OCI-LY1 (cell line): Measurements from ENCODE around the gene KDM2A.
"Not testable (repeated sequence)": the region's sequence is repeated elsewhere in the genome, so short reads cannot be mapped to it uniquely, and the experiment has no call there.

Experiments used
- H2AFZ ChIP-seq: fragments of 200-600 bp; sonication (generic), shearing (Covaris generic); 2 replicates; pipeline ENCODE4 v1.6.0; 2014; ENCODE audit warnings: antibody characterized with exemption, mild to moderate bottlenecking, low read length
- H3F3A ChIP-seq: fragments of 200-600 bp; sonication (generic), shearing (Covaris generic); 2 replicates; pipeline ENCODE4 v1.6.0; 2014; ENCODE audit warnings: mild to moderate bottlenecking, antibody characterized with exemption, low read length, moderate library complexity; ENCODE audit not compliant: insufficient read depth
- H3K27ac ChIP-seq: fragments of 200-600 bp; sonication (generic); 2 replicates; pipeline ENCODE4 v1.5.1; 2014; ENCODE audit warnings: low read length, mixed run types, mild to moderate bottlenecking, low read depth; ENCODE audit not compliant: poor library complexity, severe bottlenecking
- H3K27me3 ChIP-seq: fragments of 200-600 bp; sonication (generic); 2 replicates; pipeline ENCODE4 v1.6.0; 2014; ENCODE audit warnings: antibody characterized with exemption, mild to moderate bottlenecking, low read length, moderate library complexity; ENCODE audit not compliant: insufficient read depth
- H3K36me3 ChIP-seq: fragments of 200-600 bp; sonication (generic); 2 replicates; pipeline ENCODE4 v1.6.1; 2014; ENCODE audit warnings: mild to moderate bottlenecking, antibody characterized with exemption, low read length, moderate library complexity, mixed read lengths; ENCODE audit not compliant: insufficient read depth
- H3K4me1 ChIP-seq: fragments of 200-600 bp; sonication (generic); 2 replicates; pipeline ENCODE4 v1.5.1; 2014; ENCODE audit warnings: mild to moderate bottlenecking, low read length, moderate library complexity; ENCODE audit not compliant: insufficient read depth, severe bottlenecking
- H3K4me2 ChIP-seq: fragments of 200-600 bp; sonication (generic), shearing (Covaris generic); 2 replicates; pipeline ENCODE4 v1.6.1; 2014; ENCODE audit warnings: low read length
- H3K4me3 ChIP-seq: fragments of 200-600 bp; sonication (generic); 2 replicates; pipeline ENCODE4 v1.5.1; 2014; ENCODE audit warnings: low read length, low read depth, mild to moderate bottlenecking, mixed read lengths; ENCODE audit not compliant: poor library complexity, severe bottlenecking
- H3K79me2 ChIP-seq: fragments of 200-600 bp; shearing (Covaris generic); 2 replicates; pipeline ENCODE4 v1.6.1; 2016; ENCODE audit warnings: mixed run types, low read length, mixed read lengths; ENCODE audit not compliant: insufficient read depth
- H3K9ac ChIP-seq: fragments of 200-600 bp; sonication (generic), shearing (Covaris generic); 2 replicates; pipeline ENCODE4 v1.6.1; 2014; ENCODE audit warnings: mild to moderate bottlenecking, low read length, mixed read lengths
- H3K9me2 ChIP-seq: fragments of 200-600 bp; sonication (generic), shearing (Covaris generic); 2 replicates; pipeline ENCODE4 v1.6.1; 2014; ENCODE audit warnings: low read depth, mild to moderate bottlenecking, low read length, mixed read lengths
- H3K9me3 ChIP-seq: fragments of 200-600 bp; shearing (Covaris generic); 2 replicates; pipeline ENCODE4 v1.6.1; 2014; ENCODE audit warnings: low read length, mixed read lengths
- H4K20me1 ChIP-seq: fragments of 200-600 bp; sonication (generic), shearing (Covaris generic); 2 replicates; pipeline ENCODE4 v1.6.0; 2016; ENCODE audit warnings: mild to moderate bottlenecking, low read length; ENCODE audit not compliant: insufficient read depth
- CTCF ChIP-seq: fragments of 200-600 bp; sonication (generic), shearing (Covaris generic); IDR thresholded peaks from 2 replicates; pipeline ENCODE4 v1.5.1; 2017; ENCODE audit warnings: mild to moderate bottlenecking, antibody characterized with exemption, low read length, moderate library complexity, mixed read lengths
- EZH2 ChIP-seq: fragments of 200-600 bp; sonication (generic), shearing (Covaris generic); IDR thresholded peaks from 2 replicates; pipeline ENCODE4 v1.8.0; 2017; ENCODE audit warnings: borderline replicate concordance, mixed run types, mild to moderate bottlenecking, antibody characterized with exemption, low read length, moderate library complexity, mixed read lengths

KDM2A gene

GRCh38 chr11:67256477-67257135 is 137.5 kb downstream of the KDM2A start:
- no peak for TF ChIP-seq EZH2
- TF ChIP-seq CTCF, result no peak
- Histone ChIP-seq H3K27ac (no peak overlapping the region), H3K27me3 (no peaks in the 10 kb centered on the region), H3K4me3 (no peak overlapping the region), H3K36me3 (peaks cover 57% of the 10 kb centered on the region), H4K20me1 (no peaks in the 10 kb centered on the region), H3K4me1 (no peaks in the 10 kb centered on the region), H3K4me2 (no peak overlapping the region), H3K79me2 (no peaks in the 10 kb centered on the region), H3K9me2 (no peaks in the 10 kb centered on the region), H3K9ac (no peak overlapping the region), H3K9me3 (no peaks in the 10 kb centered on the region), H3F3A (no peaks in the 10 kb centered on the region), H2AFZ (no peak overlapping the region)

GRCh38 chr11:67260406-67260805 is 141.3 kb downstream of the KDM2A start:
- TF ChIP-seq CTCF (no peak), EZH2 (no peak)
- Histone ChIP-seq H2AFZ (no peak overlapping the region), H4K20me1 (no peaks in the 10 kb centered on the region), H3K9ac (no peak overlapping the region), H3K4me2 (no peak overlapping the region), H3K36me3 (peaks cover 19% of the 10 kb centered on the region), H3K9me3 (no peaks in the 10 kb centered on the region), H3K27ac (no peak overlapping the region), H3K27me3 (no peaks in the 10 kb centered on the region), H3K9me2 (no peaks in the 10 kb centered on the region), H3F3A (no peaks in the 10 kb centered on the region), H3K79me2 (no peaks in the 10 kb centered on the region), H3K4me3 (no peak overlapping the region), H3K4me1 (peaks cover 13% of the 10 kb centered on the region)

GRCh38 chr11:67260885-67261639 is 142.0 kb downstream of the KDM2A start:
- not testable (repeated sequence) for H3F3A ChIP-seq, H3K79me2 ChIP-seq, H2AFZ ChIP-seq, H3K9me2 ChIP-seq, H3K4me2 ChIP-seq, H3K9ac ChIP-seq, H3K4me3 ChIP-seq, H3K27me3 ChIP-seq, H3K9me3 ChIP-seq, H3K27ac ChIP-seq, H4K20me1 ChIP-seq
- Histone ChIP-seq H3K4me1 (peaks cover 18% of the 10 kb centered on the region), H3K36me3 (peaks cover 12% of the 10 kb centered on the region)

GRCh38 chr11:67261640-67261945 is 142.5 kb downstream of the KDM2A start:
- H3K9me3 ChIP-seq, result no peaks in the 10 kb centered on the region
- TF ChIP-seq EZH2 (no peak), CTCF (no peak)
- H3K36me3 ChIP-seq, result peaks cover 7% of the 10 kb centered on the region
- no peak overlapping the region for H3K27ac ChIP-seq
- H3K4me3 ChIP-seq, result no peak overlapping the region
- H3K9me2 ChIP-seq, result no peaks in the 10 kb centered on the region
- H3K9ac ChIP-seq, result no peak overlapping the region
- H4K20me1 ChIP-seq, result no peaks in the 10 kb centered on the region
- H3K27me3 ChIP-seq, result no peaks in the 10 kb centered on the region
- H2AFZ ChIP-seq, result no peak overlapping the region
- no peaks in the 10 kb centered on the region for H3F3A ChIP-seq
- H3K4me1 ChIP-seq, result peaks cover 19% of the 10 kb centered on the region
- no peak overlapping the region for H3K4me2 ChIP-seq
- H3K79me2 ChIP-seq, result no peaks in the 10 kb centered on the region
